ENCODE data around the gene RTF1. TPM values are rescaled to one million over a fixed set of nuclear protein-coding genes. Genes with fewer than 3 reads are reported as not detected.

Gene RTF1
- total and polyA plus RNA-seq, 2 donors (not counting 3 experiments of a cell fraction or from before 2014, with no cell fraction given), result 19.2 to 40.6 TPM

- no peaks in the 10 kb centered on the region for H4K20me1 ChIP-seq (replicated peaks; ENCODE audit: control insufficient read depth, extremely low read depth, insufficient read depth, low read length)
- no peak overlapping the region for H3K27ac ChIP-seq (ENCODE audit: insufficient read depth, low read depth, low read length)
- H3K4me2 ChIP-seq (ENCODE audit: insufficient read depth, low read length), result no peak overlapping the region
- intact Hi-C loops (cut with micrococcal nuclease), result no loop called here
- no peaks in the 10 kb centered on the region for H3K9me1 ChIP-seq (replicated peaks; ENCODE audit: control insufficient read depth, extremely low read depth, insufficient read depth, low read length)
- ChIA-PET POLR2A (no interaction called here), CTCF (interaction anchor here (0.6 kb wide), 1 partner anchor 147 kb away, joined by 3 read pairs; no protein-coding TSS in a partner anchor)
- H3K36me3 ChIP-seq (ENCODE audit: control insufficient read depth in 2 of 2, extremely low read depth in 1 of 2, insufficient read depth in 2 of 2, low read length in 2 of 2), result no peaks in the 10 kb centered on the region
- H3K4me1 ChIP-seq (ENCODE audit: control insufficient read depth, extremely low read depth, insufficient read depth, low read length), result no peaks in the 10 kb centered on the region
- TF ChIP-seq POLR2AphosphoS5 (IDR thresholded peaks at IDR 0.05; ENCODE audit: insufficient read depth, low read depth, low read length) (no peak), FOS (IDR thresholded peaks at IDR 0.05; ENCODE audit: borderline replicate concordance, insufficient read depth, low read length) (no peak), JUN (IDR thresholded peaks at IDR 0.05; ENCODE audit: borderline replicate concordance, insufficient read depth, insufficient read length, low read depth) (no peak), CTCF (IDR thresholded peaks at IDR 0.05; ENCODE audit: extremely low read depth in 1 of 2, insufficient read depth in 1 of 2, low read depth in 1 of 2, low read length in 2 of 2) (no peak), EZH2 (IDR thresholded peaks at IDR 0.05; ENCODE audit: borderline replicate concordance, low read depth, low read length, severe bottlenecking) (no peak), POLR2A (IDR thresholded peaks at IDR 0.05; ENCODE audit: low read depth, low read length) (no peak), MYC (IDR thresholded peaks at IDR 0.05; ENCODE audit: low read depth, low read length) (no peak), GATA2 (IDR thresholded peaks at IDR 0.05; ENCODE audit: insufficient read depth, insufficient read length, low read depth, low read length) (no peak), MAX (IDR thresholded peaks at IDR 0.05; ENCODE audit: insufficient read depth, insufficient read length) (no peak)
- no peaks in the 10 kb centered on the region for H3K27me3 ChIP-seq (ENCODE audit: control insufficient read depth in 2 of 2, insufficient read depth in 2 of 2, low read length in 2 of 2)
- FAIRE-seq (no peak), DNase-seq (ENCODE audit: low read depth, low spot score) (no peak)
- no peak overlapping the region for H3K4me3 ChIP-seq (replicated peaks in 1 of 3; ENCODE audit: insufficient read depth in 1 of 3, low read depth in 1 of 3, low read length in 3 of 3)
- no peaks in the 10 kb centered on the region for H3K79me2 ChIP-seq (ENCODE audit: control insufficient read depth, insufficient read depth, low read length)
- H3K9me3 ChIP-seq (replicated peaks; ENCODE audit: control insufficient read depth, insufficient read depth, low read length), result no peaks in the 10 kb centered on the region
- BruUV-seq (replicated peaks), result no TSS peak
- dilution Hi-C loops (cut with MboI; ENCODE audit: extremely low pct_ligation_motif_present, low sequenced_read_pairs), result no loop called here
- H2AFZ ChIP-seq (ENCODE audit: low read depth, low read length), result no peak overlapping the region
- no peak overlapping the region for H3K9ac ChIP-seq (replicated peaks; ENCODE audit: extremely low read depth, insufficient read depth, low read length)
These were observed 8.7 kb upstream of the RTF1 start for GRCh38 chr15:41408234-41408641.

Measured in endothelial cell of umbilical vein (primary cell).